RWPE2 (cell line): Measurements from ENCODE around the gene TSPAN18.

Source experiments
- ATAC-seq: fragments of 200-7000 bp; cut with Tn5 transposase; 3 replicates; pipeline ENCODE4 v1.9.1; 2021; ENCODE audit warnings: low read depth
- DNase-seq: peaks from one replicate; pipeline ENCODE4 v3.0.0-alpha.2; 2020; ENCODE audit warnings: low spot score
- H3K27ac ChIP-seq: fragments of 450-650 bp; 2 replicates; pipeline ENCODE4 v1.5.1; 2017; ENCODE audit warnings: mild to moderate bottlenecking; ENCODE audit not compliant: poor library complexity, severe bottlenecking
- H3K27me3 ChIP-seq: fragments of 250-450 bp; sonication (Bioruptor Pico); 2 replicates; pipeline ENCODE4 v1.5.1; 2021; ENCODE audit warnings: mild to moderate bottlenecking, moderate library complexity; ENCODE audit not compliant: insufficient read depth, poor library complexity, severe bottlenecking
- H3K36me3 ChIP-seq: fragments of 250-450 bp; sonication (Bioruptor Pico); 2 replicates; pipeline ENCODE4 v1.5.1; 2020; ENCODE audit warnings: low read depth, mild to moderate bottlenecking, moderate library complexity
- H3K4me1 ChIP-seq: fragments of 250-450 bp; sonication (Bioruptor Pico); 2 replicates; pipeline ENCODE4 v1.5.1; 2021; ENCODE audit warnings: mild to moderate bottlenecking, moderate library complexity; ENCODE audit not compliant: insufficient read depth, poor library complexity, severe bottlenecking
- H3K4me3 ChIP-seq: fragments of 250-450 bp; sonication (Bioruptor Pico); 2 replicates; pipeline ENCODE4 v1.5.1; 2021; ENCODE audit warnings: mild to moderate bottlenecking, moderate library complexity; ENCODE audit not compliant: severe bottlenecking
- H3K9me3 ChIP-seq: fragments of 250-450 bp; sonication (Bioruptor Pico); 2 replicates; pipeline ENCODE4 v1.5.1; 2021; ENCODE audit warnings: mild to moderate bottlenecking, moderate library complexity; ENCODE audit not compliant: severe bottlenecking
- CTCF ChIP-seq: fragments of 450-650 bp; IDR thresholded peaks from one replicate; pipeline ENCODE4 v1.5.1; 2017; ENCODE audit warnings: mild to moderate bottlenecking, moderate library complexity; ENCODE audit not compliant: poor library complexity, severe bottlenecking

Gene TSPAN18

GRCh38 chr11:44774108-44774507, 47.3 kb downstream of the TSPAN18 start:
- ATAC-seq (no peak), DNase-seq (no peak)
- no peak for TF ChIP-seq CTCF
- no peak overlapping the region for H3K4me3 ChIP-seq
- no peaks in the 10 kb centered on the region for H3K4me1 ChIP-seq
- H3K27me3 ChIP-seq: no peaks in the 10 kb centered on the region
- no peaks in the 10 kb centered on the region for H3K36me3 ChIP-seq
- no peaks in the 10 kb centered on the region for H3K9me3 ChIP-seq
- H3K27ac ChIP-seq: no peak overlapping the region

- Histone ChIP-seq H3K36me3 (no peaks in the 10 kb centered on the region), H3K27me3 (no peaks in the 10 kb centered on the region), H3K4me3 (no peak overlapping the region), H3K4me1 (no peaks in the 10 kb centered on the region), H3K9me3 (no peaks in the 10 kb centered on the region), H3K27ac (no peak overlapping the region)
- no peak for TF ChIP-seq CTCF
- DNase-seq: no peak
- ATAC-seq: no peak
These were observed 48.0 kb downstream of the TSPAN18 start for GRCh38 chr11:44774731-44775130.

- Histone ChIP-seq H3K4me1 (no peaks in the 10 kb centered on the region), H3K27me3 (no peaks in the 10 kb centered on the region), H3K9me3 (no peaks in the 10 kb centered on the region), H3K4me3 (no peak overlapping the region), H3K36me3 (no peaks in the 10 kb centered on the region), H3K27ac (no peak overlapping the region)
- ATAC-seq (peak; percentile 68; the same call in 2 of the 3 replicates), DNase-seq (no peak)
- TF ChIP-seq CTCF: peak; percentile 78
These were observed 48.7 kb downstream of the TSPAN18 start for GRCh38 chr11:44775366-44775984.

- no peaks in the 10 kb centered on the region for H3K36me3 ChIP-seq
- no peaks in the 10 kb centered on the region for H3K27me3 ChIP-seq
- no peak for DNase-seq
- no peaks in the 10 kb centered on the region for H3K9me3 ChIP-seq
- no peak for ATAC-seq
- TF ChIP-seq CTCF: no peak
- no peak overlapping the region for H3K27ac ChIP-seq
- no peaks in the 10 kb centered on the region for H3K4me1 ChIP-seq
- H3K4me3 ChIP-seq: no peak overlapping the region
These were observed 49.3 kb downstream of the TSPAN18 start for GRCh38 chr11:44775985-44776446.

- no peaks in the 10 kb centered on the region for H3K27me3 ChIP-seq
- H3K36me3 ChIP-seq: no peaks in the 10 kb centered on the region
- no peaks in the 10 kb centered on the region for H3K9me3 ChIP-seq
- no peak overlapping the region for H3K4me3 ChIP-seq
- ATAC-seq: no peak
- no peak for DNase-seq
- no peak overlapping the region for H3K27ac ChIP-seq
- no peaks in the 10 kb centered on the region for H3K4me1 ChIP-seq
- TF ChIP-seq CTCF: no peak
These were observed 49.9 kb downstream of the TSPAN18 start for GRCh38 chr11:44776551-44777208.
